MM.1S (cell line): Measurements from ENCODE around the gene SH3BGR.

Experiments used
- DNase-seq: peaks from one replicate; pipeline ENCODE4 v3.0.0-alpha.2; 2015
- H2AFZ ChIP-seq: fragments of 300-600 bp; sonication (generic); 2 replicates; pipeline ENCODE4 v1.6.0; 2016; ENCODE audit warnings: antibody characterized with exemption, low read length
- H3F3A ChIP-seq: fragments of 300-600 bp; sonication (generic); 2 replicates; pipeline ENCODE4 v1.6.1; 2016; ENCODE audit warnings: mild to moderate bottlenecking, antibody characterized with exemption, low read length, moderate library complexity, mixed read lengths; ENCODE audit not compliant: insufficient read depth
- H3K27ac ChIP-seq: fragments of 300-600 bp; sonication (generic); 2 replicates; pipeline ENCODE4 v1.5.1; 2016; ENCODE audit warnings: mild to moderate bottlenecking, low read length
- H3K27me3 ChIP-seq: fragments of 300-600 bp; sonication (generic); replicated peaks from 2 replicates; pipeline ENCODE4 v1.6.0; 2016; ENCODE audit warnings: low read length; ENCODE audit not compliant: insufficient read depth
- H3K36me3 ChIP-seq: fragments of 300-600 bp; sonication (generic); replicated peaks from 2 replicates; pipeline ENCODE4 v1.6.1; 2016; ENCODE audit warnings: mild to moderate bottlenecking, low read length, mixed read lengths; ENCODE audit not compliant: insufficient read depth
- H3K4me1 ChIP-seq: fragments of 300-600 bp; sonication (generic); 2 replicates; pipeline ENCODE4 v1.6.1; 2016; ENCODE audit warnings: low read length, mixed read lengths
- H3K4me2 ChIP-seq: fragments of 300-600 bp; sonication (generic); 2 replicates; pipeline ENCODE4 v1.6.0; 2016; ENCODE audit warnings: low read depth, low read length
- H3K4me3 ChIP-seq: fragments of 300-600 bp; sonication (generic); 2 replicates; pipeline ENCODE4 v1.5.1; 2016; ENCODE audit warnings: low read length, mixed read lengths
- H3K79me2 ChIP-seq: fragments of 300-600 bp; sonication (generic); 2 replicates; pipeline ENCODE4 v1.6.1; 2016; ENCODE audit warnings: mixed run types, low read length, mixed read lengths
- H3K9ac ChIP-seq: fragments of 300-600 bp; sonication (generic); 2 replicates; pipeline ENCODE4 v1.6.1; 2016; ENCODE audit warnings: low read length, mixed read lengths
- H3K9me2 ChIP-seq: fragments of 300-600 bp; sonication (generic); replicated peaks from 2 replicates; pipeline ENCODE4 v1.6.1; 2016; ENCODE audit warnings: mild to moderate bottlenecking, low read length, mixed read lengths; ENCODE audit not compliant: insufficient read depth
- H3K9me3 ChIP-seq: fragments of 300-600 bp; sonication (generic); replicated peaks from 2 replicates; pipeline ENCODE4 v1.6.1; 2016; ENCODE audit warnings: mild to moderate bottlenecking, low read length, mixed read lengths; ENCODE audit not compliant: insufficient read depth
- H4K20me1 ChIP-seq: fragments of 300-600 bp; sonication (generic); 2 replicates; pipeline ENCODE4 v1.6.1; 2016; ENCODE audit warnings: mild to moderate bottlenecking, low read length, moderate library complexity, mixed read lengths; ENCODE audit not compliant: insufficient read depth
- EZH2 ChIP-seq: fragments of 300-600 bp; sonication (generic); optimal IDR thresholded peaks from 2 replicates; pipeline ENCODE3; 2017; ENCODE audit warnings: low read depth, mild to moderate bottlenecking, antibody characterized with exemption, low read length, mixed read lengths
- EZH2phosphoT487 ChIP-seq: fragments of 300-600 bp; sonication (generic); IDR thresholded peaks from 2 replicates; pipeline ENCODE4 v1.6.1; 2018; ENCODE audit warnings: antibody characterized with exemption, low read length
- TF ChIP-seq, protein P1 (sequence below): fragments of 300-600 bp; sonication (generic); IDR thresholded peaks from 2 replicates; pipeline ENCODE4 v1.5.1; 2016; ENCODE audit warnings: antibody characterized with exemption, low read length, mixed read lengths

SH3BGR gene

GRCh38 chr21:39452970-39453342 lies 1.2 kb downstream of the SH3BGR start:
- Histone ChIP-seq H3K4me3 (no peak overlapping the region), H3K79me2 (no peaks in the 10 kb centered on the region), H3K27me3 (no peaks in the 10 kb centered on the region), H3K9me3 (no peaks in the 10 kb centered on the region), H2AFZ (no peak overlapping the region), H3K27ac (no peak overlapping the region), H3F3A (no peaks in the 10 kb centered on the region), H4K20me1 (no peaks in the 10 kb centered on the region), H3K4me2 (no peak overlapping the region), H3K36me3 (no peaks in the 10 kb centered on the region), H3K9ac (no peak overlapping the region), H3K9me2 (no peaks in the 10 kb centered on the region), H3K4me1 (no peaks in the 10 kb centered on the region; the same call in 1 of the 2 replicates)
- DNase-seq: no peak
- TF ChIP-seq, protein P1, sequence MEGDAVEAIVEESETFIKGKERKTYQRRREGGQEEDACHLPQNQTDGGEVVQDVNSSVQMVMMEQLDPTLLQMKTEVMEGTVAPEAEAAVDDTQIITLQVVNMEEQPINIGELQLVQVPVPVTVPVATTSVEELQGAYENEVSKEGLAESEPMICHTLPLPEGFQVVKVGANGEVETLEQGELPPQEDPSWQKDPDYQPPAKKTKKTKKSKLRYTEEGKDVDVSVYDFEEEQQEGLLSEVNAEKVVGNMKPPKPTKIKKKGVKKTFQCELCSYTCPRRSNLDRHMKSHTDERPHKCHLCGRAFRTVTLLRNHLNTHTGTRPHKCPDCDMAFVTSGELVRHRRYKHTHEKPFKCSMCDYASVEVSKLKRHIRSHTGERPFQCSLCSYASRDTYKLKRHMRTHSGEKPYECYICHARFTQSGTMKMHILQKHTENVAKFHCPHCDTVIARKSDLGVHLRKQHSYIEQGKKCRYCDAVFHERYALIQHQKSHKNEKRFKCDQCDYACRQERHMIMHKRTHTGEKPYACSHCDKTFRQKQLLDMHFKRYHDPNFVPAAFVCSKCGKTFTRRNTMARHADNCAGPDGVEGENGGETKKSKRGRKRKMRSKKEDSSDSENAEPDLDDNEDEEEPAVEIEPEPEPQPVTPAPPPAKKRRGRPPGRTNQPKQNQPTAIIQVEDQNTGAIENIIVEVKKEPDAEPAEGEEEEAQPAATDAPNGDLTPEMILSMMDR: no peak
- no peak for TF ChIP-seq EZH2

- no peaks in the 10 kb centered on the region for H4K20me1 ChIP-seq
- no peaks in the 10 kb centered on the region for H3K27me3 ChIP-seq
- TF ChIP-seq, protein P1: no peak
- no peak for TF ChIP-seq EZH2
- TF ChIP-seq EZH2phosphoT487: no peak
- DNase-seq: no peak
- no peak overlapping the region for H2AFZ ChIP-seq
- H3K4me3 ChIP-seq: no peak overlapping the region
- no peaks in the 10 kb centered on the region for H3K36me3 ChIP-seq
- H3K4me1 ChIP-seq: no peaks in the 10 kb centered on the region; the same call in 1 of the 2 replicates
- no peaks in the 10 kb centered on the region for H3K9me2 ChIP-seq
- H3F3A ChIP-seq: no peaks in the 10 kb centered on the region
- H3K4me2 ChIP-seq: no peak overlapping the region
- H3K79me2 ChIP-seq: no peaks in the 10 kb centered on the region
- H3K9me3 ChIP-seq: no peaks in the 10 kb centered on the region
- no peak overlapping the region for H3K27ac ChIP-seq
- H3K9ac ChIP-seq: no peak overlapping the region
Measured at GRCh38 chr21:39453571-39454179, 1.9 kb downstream of the SH3BGR start.

- Histone ChIP-seq H3K4me1 (no peaks in the 10 kb centered on the region; the same call in 1 of the 2 replicates), H3K9ac (no peak overlapping the region), H2AFZ (no peak overlapping the region), H3K4me2 (no peak overlapping the region), H4K20me1 (no peaks in the 10 kb centered on the region), H3K9me3 (no peaks in the 10 kb centered on the region), H3K27ac (no peak overlapping the region), H3K27me3 (no peaks in the 10 kb centered on the region), H3K36me3 (no peaks in the 10 kb centered on the region), H3K79me2 (no peaks in the 10 kb centered on the region), H3F3A (peaks cover 3% of the 10 kb centered on the region; the same call in 1 of the 2 replicates), H3K9me2 (no peaks in the 10 kb centered on the region), H3K4me3 (no peak overlapping the region)
- DNase-seq: no peak
- TF ChIP-seq, protein P1: no peak
- TF ChIP-seq EZH2 (no peak), EZH2phosphoT487 (no peak)
Measured at GRCh38 chr21:39454949-39455668, 3.3 kb downstream of the SH3BGR start.
